Endodermal cell (in vitro differentiated cells): ENCODE data around the gene JADE2. TPM values are rescaled to one million over a fixed set of nuclear protein-coding genes. Genes with fewer than 3 reads are reported as not detected.

Experiments used
- DNase-seq: peaks from one replicate; pipeline ENCODE4 v3.0.0-alpha.2; 2017
- H3K27ac ChIP-seq: 2 replicates; pipeline ENCODE4 v1.5.1; 2013; ENCODE audit warnings: mild to moderate bottlenecking, low read depth, low read length, moderate library complexity
- H3K27me3 ChIP-seq: 2 replicates; pipeline ENCODE4 v1.6.1; 2013; ENCODE audit warnings: mild to moderate bottlenecking, low read length, moderate library complexity; ENCODE audit not compliant: insufficient read depth, control insufficient read depth, poor library complexity, severe bottlenecking
- H3K36me3 ChIP-seq: 2 replicates; pipeline ENCODE4 v1.7.0; 2013; ENCODE audit warnings: mild to moderate bottlenecking, low read length, moderate library complexity; ENCODE audit not compliant: control insufficient read depth, insufficient read depth
- H3K4me1 ChIP-seq: one replicate; pipeline ENCODE4 v1.7.0; 2013; ENCODE audit warnings: low read length; ENCODE audit not compliant: control insufficient read depth, insufficient read depth
- H3K4me3 ChIP-seq: 2 replicates; pipeline ENCODE4 v1.5.1; 2013; ENCODE audit warnings: mild to moderate bottlenecking, low read length, moderate library complexity
- H3K9ac ChIP-seq: 2 replicates; pipeline ENCODE4 v1.6.1; 2013; ENCODE audit warnings: mild to moderate bottlenecking, low read length, moderate library complexity; ENCODE audit not compliant: poor library complexity, severe bottlenecking; ENCODE audit errors: extremely low read depth
- H3K9me3 ChIP-seq: 2 replicates; pipeline ENCODE4 v1.6.1; 2013; ENCODE audit warnings: mild to moderate bottlenecking, low read length, moderate library complexity; ENCODE audit not compliant: control insufficient read depth
- H3K27ac Mint-ChIP-seq: 2 replicates; pipeline ENCODE4 v1.8.0; 2020; ENCODE audit warnings: mixed read lengths
- H3K27me3 Mint-ChIP-seq: 2 replicates; pipeline ENCODE4 v1.8.0; 2021; ENCODE audit warnings: mild to moderate bottlenecking, mixed read lengths; ENCODE audit not compliant: insufficient read depth
- H3K36me3 Mint-ChIP-seq: 2 replicates; pipeline ENCODE4 v1.8.0; 2020; ENCODE audit warnings: low read depth, mixed read lengths
- H3K4me1 Mint-ChIP-seq: 2 replicates; pipeline ENCODE4 v1.8.0; 2020; ENCODE audit warnings: mixed read lengths
- H3K4me3 Mint-ChIP-seq: 2 replicates; pipeline ENCODE4 v1.8.0; 2020; ENCODE audit warnings: mild to moderate bottlenecking, moderate library complexity, mixed read lengths
- H3K9me3 Mint-ChIP-seq: 2 replicates; pipeline ENCODE4 v1.8.0; 2020; ENCODE audit warnings: mild to moderate bottlenecking, mixed read lengths
- CTCF ChIP-seq: fragments of 200-600 bp; sonication (generic); conservative IDR thresholded peaks from 2 replicates; pipeline ENCODE4 v1.5.0; 2021; ENCODE audit warnings: antibody characterized with exemption, mild to moderate bottlenecking
- WGBS, 2 experiments: methylation state at CpG; one replicate each; pipeline versions ENCODE4 v1.1.5 to v1.1.7; 2013; ENCODE audit warnings: missing lambda C conversion rate in 2 of 2, mixed read lengths in 1 of 2; ENCODE audit not compliant: insufficient coverage in 1 of 2, insufficient read length in 1 of 2; 5-methylcytosine and 5-hydroxymethylcytosine counted together
- total RNA-seq, 2 donors: library from RNA; stranded (reverse); fragmentation: NEBNext Ultra II Directional in 1 of 2; extraction: Animal tissue kit (Norgen Biotek cat#: 25700) in 1 of 2; gene quantifications; 2 replicates in 1 of 2; 3 replicates in 1 of 2; pipeline ENCODE4 v1.2.1, GENCODE V29; 2021

JADE2 gene
- total RNA-seq, 2 donors from 2014 or later = 33.9 to 51.9 TPM

DNA sequence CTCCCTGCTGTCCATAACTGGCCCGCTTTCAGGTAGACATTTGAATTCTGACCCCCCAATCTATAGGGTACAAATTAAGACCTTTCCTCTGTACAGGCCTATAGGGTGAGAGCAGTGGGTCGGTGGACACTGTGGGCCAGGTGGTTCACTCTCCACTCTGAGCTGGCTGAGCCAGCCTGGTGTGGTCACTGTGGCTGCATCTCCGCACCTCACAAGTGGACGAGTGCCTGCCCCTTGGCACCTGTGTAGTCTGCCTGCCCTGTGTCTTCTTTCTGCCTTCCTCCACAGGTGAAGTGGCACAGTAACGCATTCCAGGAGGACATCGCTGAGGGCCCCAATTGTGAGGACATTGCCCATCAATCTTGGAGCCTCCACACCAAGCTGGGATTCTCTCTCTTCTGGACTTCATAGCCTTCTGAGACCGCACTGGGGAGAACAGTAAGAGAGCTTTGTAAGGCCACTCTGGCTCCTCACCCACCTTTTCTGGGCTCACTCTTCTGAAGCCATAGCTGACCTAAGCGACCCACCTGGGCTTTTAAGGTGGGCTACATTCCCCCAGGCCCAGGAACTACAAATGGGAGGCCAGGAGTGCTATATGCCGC is 33.5 kb upstream of the JADE2 start:
- H3K36me3 ChIP-seq = no peaks in the 10 kb centered on the region
- no peaks in the 10 kb centered on the region for H3K4me1 ChIP-seq
- H3K9ac ChIP-seq = no peak overlapping the region
- H3K4me1 Mint-ChIP-seq = no peaks in the 10 kb centered on the region
- no peak for DNase-seq
- H3K27ac Mint-ChIP-seq = no peak overlapping the region
- no peak overlapping the region for H3K27ac ChIP-seq
- H3K9me3 ChIP-seq = no peaks in the 10 kb centered on the region
- no peaks in the 10 kb centered on the region for H3K9me3 Mint-ChIP-seq
- H3K4me3 Mint-ChIP-seq = no peak overlapping the region
- H3K36me3 Mint-ChIP-seq = no peaks in the 10 kb centered on the region
- no peaks in the 10 kb centered on the region for H3K27me3 ChIP-seq
- no peak for TF ChIP-seq CTCF
- H3K4me3 ChIP-seq = no peak overlapping the region
- H3K27me3 Mint-ChIP-seq = no peaks in the 10 kb centered on the region
- 92 to 96% methylated on average over 7 to 9 of the region's 9 CpGs for WGBS, 2 experiments

DNA sequence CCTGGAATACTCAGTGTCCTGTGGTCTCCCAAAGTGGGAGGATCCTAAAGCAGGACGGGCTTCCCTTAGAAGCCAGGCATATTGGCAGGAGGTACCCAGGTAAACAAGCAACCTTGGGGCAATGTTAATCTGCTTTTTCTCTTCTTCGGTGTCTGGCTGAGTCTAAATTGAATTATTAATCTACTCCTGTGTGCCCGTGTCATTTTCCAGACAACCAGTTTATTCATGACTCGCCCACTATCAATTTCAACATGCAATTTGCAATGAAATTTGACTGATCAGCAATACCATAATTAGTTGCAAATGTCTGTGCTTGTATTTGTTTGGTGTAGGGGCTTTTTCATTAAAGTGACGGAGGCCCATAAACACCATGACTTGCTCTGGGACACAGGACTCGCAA is 32.9 kb upstream of the JADE2 start:
- no peaks in the 10 kb centered on the region for H3K4me1 Mint-ChIP-seq
- H3K27ac Mint-ChIP-seq = no peak overlapping the region
- H3K36me3 Mint-ChIP-seq = no peaks in the 10 kb centered on the region
- Histone ChIP-seq H3K9ac (no peak overlapping the region), H3K36me3 (no peaks in the 10 kb centered on the region), H3K9me3 (no peaks in the 10 kb centered on the region), H3K27ac (no peak overlapping the region), H3K27me3 (no peaks in the 10 kb centered on the region), H3K4me1 (no peaks in the 10 kb centered on the region), H3K4me3 (no peak overlapping the region)
- whole genome bisulfite sequencing, 2 experiments = 86 to 94% methylated on average over 5 to 6 of the region's 6 CpGs
- no peak for DNase-seq
- H3K27me3 Mint-ChIP-seq = no peaks in the 10 kb centered on the region
- H3K9me3 Mint-ChIP-seq = no peaks in the 10 kb centered on the region
- no peak for TF ChIP-seq CTCF
- no peak overlapping the region for H3K4me3 Mint-ChIP-seq

DNA sequence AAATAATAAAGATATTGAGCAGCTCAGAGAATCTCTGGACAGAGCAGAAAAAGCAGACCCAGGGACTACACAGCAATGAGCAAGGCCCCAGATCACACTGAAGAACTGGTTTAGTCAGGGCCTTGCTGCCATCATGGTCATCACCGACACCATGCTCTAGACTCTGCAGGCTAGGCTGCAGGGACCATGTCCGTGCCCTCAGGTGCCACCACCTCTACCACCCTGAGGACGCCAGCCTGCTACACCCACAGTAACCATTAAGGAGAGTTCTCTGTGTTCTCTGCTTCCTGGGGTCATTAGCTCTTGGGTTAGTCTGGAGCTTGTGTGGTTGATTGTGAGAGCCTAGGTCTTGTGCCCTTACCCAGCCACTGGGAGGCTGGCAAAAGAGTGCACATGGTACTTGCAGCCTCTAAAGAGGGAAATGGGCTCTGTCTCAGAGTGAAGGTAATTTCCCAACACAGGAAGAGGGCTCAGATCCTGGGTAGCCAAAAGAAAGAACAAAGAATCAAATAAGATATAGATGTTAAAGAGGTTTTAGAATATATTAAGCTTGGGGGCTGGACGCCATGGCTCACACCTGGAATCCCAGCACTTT is 31.9 kb upstream of the JADE2 start:
- Mint-ChIP-seq H3K9me3 (no peaks in the 10 kb centered on the region), H3K27ac (no peak overlapping the region), H3K4me1 (no peaks in the 10 kb centered on the region), H3K27me3 (no peaks in the 10 kb centered on the region), H3K36me3 (no peaks in the 10 kb centered on the region), H3K4me3 (no peak overlapping the region)
- H3K36me3 ChIP-seq = no peaks in the 10 kb centered on the region
- no peak overlapping the region for H3K27ac ChIP-seq
- H3K9me3 ChIP-seq = no peaks in the 10 kb centered on the region
- no peaks in the 10 kb centered on the region for H3K4me1 ChIP-seq
- TF ChIP-seq CTCF = no peak
- H3K9ac ChIP-seq = no peak overlapping the region
- H3K27me3 ChIP-seq = no peaks in the 10 kb centered on the region
- WGBS, 2 experiments = 89 to 91% methylated on average over 2 to 4 of the region's 4 CpGs
- no peak overlapping the region for H3K4me3 ChIP-seq
- DNase-seq = no peak
